HG03521 (cell line): Measurements from ENCODE around the gene CCDC146.
"Not testable (repeated sequence)": the region's sequence is repeated elsewhere in the genome, so short reads cannot be mapped to it uniquely, and the experiment has no call there.

Source experiments
- ATAC-seq: cut with Tn5 transposase; IDR thresholded peaks from one replicate; pipeline ENCODE4 v1.9.1; 2021; ENCODE audit warnings: mild to moderate bottlenecking, moderate library complexity; ENCODE audit not compliant: unreplicated experiment

The CCDC146 gene

GRCh38 chr7:77197141-77197540 lies 74.7 kb downstream of the CCDC146 start:
- ATAC-seq: no peak

DNA sequence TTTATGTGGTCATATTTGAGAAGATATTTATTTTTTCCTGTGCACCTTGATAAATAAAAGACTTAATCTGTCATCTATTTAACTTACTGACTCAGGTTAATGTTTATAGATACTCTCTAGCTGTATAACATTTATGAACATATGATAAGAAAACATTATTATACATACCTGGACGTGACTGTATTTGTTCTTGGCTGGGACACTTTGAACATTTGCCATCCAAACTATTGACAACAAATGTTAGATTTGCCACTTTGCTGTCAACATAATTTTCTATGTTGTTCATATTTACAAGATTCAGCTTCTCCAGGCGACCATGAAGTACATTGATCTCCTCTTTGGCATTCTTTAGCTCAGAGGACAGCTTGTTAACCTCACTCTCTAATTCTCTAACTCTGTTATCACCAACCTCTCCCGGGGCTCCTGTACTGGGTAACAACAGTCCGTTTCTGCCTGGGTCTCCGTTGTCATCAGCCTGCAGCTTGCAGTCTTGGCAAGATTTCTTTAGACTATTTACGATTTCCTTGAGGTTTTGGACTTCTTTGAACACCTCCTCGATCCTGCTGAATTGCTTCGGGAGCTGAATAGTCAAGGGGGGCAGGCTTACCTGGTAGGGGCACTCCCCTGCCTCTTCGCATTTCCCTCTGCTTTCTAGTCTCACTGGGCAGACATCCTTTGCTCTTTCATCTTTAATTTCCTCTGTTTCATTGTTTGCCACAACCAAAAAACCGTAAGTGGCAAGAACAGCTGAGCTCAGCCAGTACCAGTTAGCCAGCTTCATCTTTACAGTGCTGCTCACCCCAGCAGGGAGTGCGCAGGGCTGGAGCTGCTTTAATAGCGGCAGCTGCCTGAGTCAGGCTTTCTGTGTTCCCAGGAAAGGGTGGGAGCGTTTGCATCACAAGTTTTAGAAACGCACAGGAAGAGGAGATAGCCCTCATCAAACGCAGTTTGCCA lies 76.9 kb downstream of the CCDC146 start, which contains the start of gene FGL2:
FGL2 (minus strand) TSS at position 807 of the 954 bp plus-strand sequence; CDS start at position 781, 26 bp downstream.
- ATAC-seq: no peak

GRCh38 chr7:77200542-77200941 lies 78.1 kb downstream of the CCDC146 start:
- no peak for ATAC-seq

DNA sequence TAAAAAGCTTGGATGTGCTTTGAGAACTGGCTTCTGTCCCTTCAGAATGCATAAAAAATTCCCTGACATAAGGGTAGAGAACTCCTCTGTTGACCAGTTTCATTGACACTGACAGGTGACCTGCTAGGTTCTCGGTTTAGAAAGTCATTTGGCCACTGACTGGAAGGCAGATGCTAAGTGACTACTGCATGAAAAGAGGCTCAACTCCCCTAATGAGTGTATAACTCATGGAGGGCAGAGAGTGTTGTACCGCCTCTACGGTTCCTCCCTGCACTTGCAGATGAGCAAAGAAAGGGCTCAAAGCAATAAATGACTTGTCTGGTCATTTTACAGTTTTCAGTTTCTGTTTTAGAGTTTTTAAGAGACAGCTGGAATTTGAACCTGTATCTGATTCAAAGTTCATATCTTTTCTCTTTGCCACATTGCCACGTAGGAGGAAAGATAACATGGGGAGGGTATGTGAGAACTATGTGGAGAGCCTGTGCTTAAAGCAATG lies 80.1 kb downstream of the CCDC146 start:
- peak; percentile 93 for ATAC-seq

- ATAC-seq: no peak
These were observed 83.3 kb downstream of the CCDC146 start for GRCh38 chr7:77205706-77206105.

GRCh38 chr7:77208416-77208815 lies 86.0 kb downstream of the CCDC146 start:
- ATAC-seq: no peak

DNA sequence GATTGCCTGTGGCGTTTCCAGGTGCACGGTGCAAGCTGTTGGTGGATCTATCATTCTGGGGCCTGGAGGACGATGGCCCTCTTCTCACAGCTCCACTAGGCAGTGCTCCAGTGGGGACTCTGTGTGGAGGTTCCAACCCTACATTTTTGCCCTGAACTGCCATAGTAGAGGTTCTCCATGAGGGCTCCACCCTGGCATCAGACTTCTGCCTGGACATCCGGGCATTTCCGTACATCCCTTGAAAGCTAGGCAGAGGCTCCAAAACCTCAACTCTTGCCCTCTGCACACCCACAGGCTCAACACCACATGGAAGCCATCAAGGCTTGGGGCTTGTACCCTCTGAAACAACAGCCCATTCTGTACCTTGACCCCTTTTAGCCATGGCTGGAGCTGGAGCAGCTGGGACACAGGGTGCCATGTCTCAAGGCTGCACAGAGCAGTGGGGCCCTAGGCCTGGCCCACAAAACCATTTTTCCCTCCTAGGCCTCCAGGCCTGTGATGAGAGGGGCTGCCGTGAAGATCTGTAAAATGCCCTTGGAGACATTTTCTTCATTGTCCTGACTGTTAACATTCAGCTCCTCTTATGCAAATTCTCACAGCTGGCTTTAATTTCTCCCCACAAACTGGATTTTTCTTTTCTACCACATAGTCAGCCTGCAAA lies 87.2 kb downstream of the CCDC146 start:
- no peak for ATAC-seq

- no peak for ATAC-seq
These were observed 93.9 kb downstream of the CCDC146 start for GRCh38 chr7:77216181-77216845.

DNA sequence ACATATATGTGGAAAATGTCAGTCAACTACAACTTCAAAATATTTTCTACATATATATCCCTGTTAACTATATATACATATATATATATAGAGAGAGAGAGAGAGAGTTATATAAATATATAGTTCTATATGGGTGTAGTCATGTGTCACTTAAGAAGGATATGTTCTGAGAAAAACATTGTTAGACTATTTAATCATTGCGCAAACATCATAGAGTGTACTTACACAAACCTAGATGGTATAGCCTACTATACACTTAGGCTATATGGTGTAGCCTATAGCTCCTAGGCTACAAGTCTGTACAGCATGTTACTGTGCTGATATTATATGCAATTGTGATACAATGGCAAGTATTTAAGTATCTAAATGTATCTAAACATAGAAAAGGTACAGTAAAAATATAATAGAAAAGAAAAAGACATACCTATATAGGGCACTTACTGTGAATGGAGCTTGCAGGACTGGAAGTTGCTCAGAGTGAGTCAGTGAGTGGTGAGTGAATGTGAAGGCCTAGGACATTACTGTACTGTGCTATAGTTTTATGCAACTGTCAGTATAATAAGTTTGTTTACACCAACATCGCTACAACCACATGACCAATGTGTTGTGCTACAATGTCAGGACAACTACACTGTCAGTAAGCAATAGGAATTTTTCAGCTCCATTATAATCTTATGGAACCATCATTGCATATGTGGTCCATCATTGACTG lies 95.2 kb downstream of the CCDC146 start:
- ATAC-seq: no peak

DNA sequence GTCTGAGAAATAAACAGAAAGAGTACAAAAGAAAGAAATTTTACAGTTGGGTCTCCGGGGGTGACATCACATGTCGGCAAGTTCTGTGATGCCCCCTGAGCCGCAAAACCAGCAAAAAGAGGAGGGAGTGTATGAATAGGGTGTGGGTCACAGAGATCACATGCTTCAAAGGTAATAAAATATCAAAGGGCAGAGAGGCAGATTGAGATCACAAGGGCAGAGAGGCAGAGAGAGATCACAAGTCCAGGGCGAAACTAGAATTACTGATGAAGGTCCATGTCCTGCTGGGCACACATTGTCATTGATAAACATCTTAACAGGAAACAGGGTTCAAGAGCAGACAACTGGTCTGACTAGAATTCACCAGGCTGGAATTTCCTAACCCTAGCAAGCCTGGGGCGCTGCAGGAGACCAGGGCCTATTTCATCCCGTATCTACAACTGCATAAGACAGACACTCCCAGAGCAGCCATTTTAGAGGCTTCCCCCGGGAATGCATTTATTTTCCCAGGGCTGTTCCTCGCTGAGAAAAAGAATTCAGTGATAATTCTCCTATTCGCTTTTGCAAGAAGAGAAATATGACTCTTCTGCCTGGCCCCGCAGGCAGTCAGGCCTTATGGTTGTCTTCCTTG lies 97.4 kb downstream of the CCDC146 start:
- ATAC-seq: not testable (repeated sequence)

DNA sequence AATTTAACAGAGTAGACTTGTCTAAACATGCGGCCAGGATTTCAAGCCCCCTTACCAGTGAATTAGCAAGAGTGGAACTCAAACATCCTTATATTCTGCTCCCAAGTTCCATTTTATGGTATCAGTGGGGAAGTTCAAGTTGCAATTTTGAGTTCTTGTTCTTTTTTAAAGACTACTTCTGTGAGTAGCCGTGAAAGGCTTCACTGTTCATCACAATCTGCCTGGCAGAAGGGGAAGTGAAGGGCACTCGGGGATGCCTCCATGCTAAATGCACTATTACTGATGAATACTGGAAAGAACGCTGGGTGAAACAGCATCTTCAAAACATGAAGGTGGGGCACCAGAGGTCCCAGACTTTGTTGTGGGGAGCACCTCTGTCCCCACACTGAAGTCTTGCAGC lies 99.7 kb downstream of the CCDC146 start:
- ATAC-seq: no peak

GRCh38 chr7:77222819-77223218 lies 100.4 kb downstream of the CCDC146 start:
- no peak for ATAC-seq

- ATAC-seq: no peak
These were observed 100.8 kb downstream of the CCDC146 start for GRCh38 chr7:77223261-77223660.

- ATAC-seq: no peak
These were observed 104.0 kb downstream of the CCDC146 start for GRCh38 chr7:77226357-77226839.

- not testable (repeated sequence) for ATAC-seq
These were observed 106.4 kb downstream of the CCDC146 start for GRCh38 chr7:77228795-77229194.

DNA sequence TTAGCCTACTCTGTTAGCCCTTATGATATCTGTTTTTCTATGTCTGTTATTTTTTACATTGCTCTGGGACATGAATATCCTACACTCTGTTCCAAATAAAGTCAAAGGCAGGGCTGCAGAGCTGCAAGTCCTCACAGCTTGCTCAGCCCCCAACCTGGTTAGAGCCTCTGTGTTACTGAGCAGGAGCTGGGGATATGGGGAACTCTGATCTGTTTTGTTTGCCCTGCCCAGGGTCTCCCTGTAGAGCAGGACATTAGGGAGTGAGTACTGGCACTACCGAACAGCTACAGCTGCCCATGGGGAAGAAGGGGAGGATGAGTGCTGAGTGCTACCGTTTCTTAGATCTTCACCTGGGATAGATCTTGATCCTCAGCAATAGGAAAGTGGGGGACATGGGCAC lies 110.1 kb downstream of the CCDC146 start:
- no peak for ATAC-seq

DNA sequence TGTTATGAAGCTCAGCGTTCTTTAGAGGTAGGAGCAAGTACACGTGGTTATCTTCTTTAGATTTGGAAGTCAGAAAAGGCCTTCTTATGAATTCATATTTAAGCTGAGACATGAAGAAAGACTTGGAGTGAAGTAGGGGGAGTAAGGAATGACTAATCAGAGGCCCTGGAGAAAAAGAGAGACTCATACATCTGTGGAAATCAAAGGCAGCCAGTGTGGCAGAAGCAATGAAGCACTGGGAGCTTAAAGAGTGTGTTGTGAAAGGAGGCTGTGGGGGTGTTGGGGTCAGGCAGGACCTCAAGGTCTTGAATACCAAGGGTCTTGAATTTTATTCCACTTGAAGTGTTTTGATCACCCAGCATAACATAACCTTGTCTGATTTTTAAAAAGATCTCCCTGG lies 112.9 kb downstream of the CCDC146 start:
- no peak for ATAC-seq

DNA sequence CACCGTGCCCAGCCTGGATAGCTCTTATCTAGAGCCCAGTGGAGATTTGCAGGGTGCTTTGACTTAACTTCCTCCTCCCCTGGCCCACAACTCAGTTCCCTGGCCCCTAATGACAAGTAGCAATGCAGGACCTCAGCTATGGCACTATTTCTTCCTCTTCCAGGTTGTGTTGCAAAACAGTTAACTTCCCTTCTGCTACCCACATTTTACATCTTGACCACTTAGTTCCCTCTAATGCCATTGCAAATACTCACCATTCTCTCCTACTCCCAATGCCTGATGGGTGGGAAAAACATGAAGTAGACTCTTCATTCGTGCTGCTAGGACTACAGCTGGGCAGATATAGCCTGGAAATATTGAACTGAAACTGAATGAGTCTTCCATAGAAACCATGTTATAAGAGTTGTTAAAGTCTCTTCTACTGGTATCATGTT lies 116.3 kb downstream of the CCDC146 start:
- no peak for ATAC-seq

- ATAC-seq: no peak
These were observed 117.1 kb downstream of the CCDC146 start for GRCh38 chr7:77239471-77239870.

- ATAC-seq: no peak
These were observed 119.7 kb downstream of the CCDC146 start for GRCh38 chr7:77242068-77242467.
